HG02970 (cell line): Measurements from ENCODE around the gene OR6M1.

Source experiments
- ATAC-seq: cut with Tn5 transposase; IDR thresholded peaks from one replicate; pipeline ENCODE4 v1.9.1; 2021; ENCODE audit warnings: mild to moderate bottlenecking, moderate library complexity, moderate number of reproducible peaks; ENCODE audit not compliant: unreplicated experiment, low FRiP score

Gene OR6M1

GRCh38 chr11:123775715-123776549, 30.2 kb downstream of the OR6M1 start:
- no peak for ATAC-seq

GRCh38 chr11:123775289-123775688, 30.9 kb downstream of the OR6M1 start:
- no peak for ATAC-seq

GRCh38 chr11:123773959-123774358, 32.2 kb downstream of the OR6M1 start:
- ATAC-seq: no peak

- ATAC-seq: no peak
Observed at GRCh38 chr11:123773026-123773425, 33.1 kb downstream of the OR6M1 start.

- no peak for ATAC-seq
Observed at GRCh38 chr11:123771664-123772063, 34.5 kb downstream of the OR6M1 start.

GRCh38 chr11:123770712-123771111, 35.4 kb downstream of the OR6M1 start:
- ATAC-seq: no peak

- no peak for ATAC-seq
Observed at GRCh38 chr11:123765601-123766000, 40.5 kb downstream of the OR6M1 start.

GRCh38 chr11:123762422-123762821, 43.7 kb downstream of the OR6M1 start:
- ATAC-seq: no peak

GRCh38 chr11:123760894-123761293, 45.3 kb downstream of the OR6M1 start:
- no peak for ATAC-seq

- no peak for ATAC-seq
Observed at GRCh38 chr11:123757976-123758375, 48.2 kb downstream of the OR6M1 start.

- no peak for ATAC-seq
Observed at GRCh38 chr11:123755813-123756212, 50.3 kb downstream of the OR6M1 start.
